Measurements from ENCODE around the gene GSE1.

DNA sequence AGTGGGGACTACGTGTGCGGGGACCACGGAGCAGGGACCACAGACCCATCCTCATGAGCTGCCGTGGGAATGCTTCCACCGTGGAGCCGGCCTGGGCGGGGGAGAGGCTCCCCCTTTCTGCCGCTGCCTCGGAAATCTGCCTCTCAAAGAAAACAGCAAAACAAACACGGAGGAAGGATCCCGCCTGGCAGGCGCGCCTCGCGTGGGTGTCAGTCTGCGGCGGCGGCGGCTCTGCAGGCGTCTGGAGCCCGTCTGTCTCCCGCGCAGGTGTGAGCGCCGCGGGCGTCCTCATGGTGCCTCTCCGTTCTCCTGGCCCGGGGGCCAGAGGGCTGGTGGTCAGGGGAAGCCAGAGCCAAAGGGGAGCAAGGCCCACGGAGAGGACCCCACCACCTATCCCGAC is 27.5 kb downstream of the GSE1 start:
- TF ChIP-seq, protein P1, sequence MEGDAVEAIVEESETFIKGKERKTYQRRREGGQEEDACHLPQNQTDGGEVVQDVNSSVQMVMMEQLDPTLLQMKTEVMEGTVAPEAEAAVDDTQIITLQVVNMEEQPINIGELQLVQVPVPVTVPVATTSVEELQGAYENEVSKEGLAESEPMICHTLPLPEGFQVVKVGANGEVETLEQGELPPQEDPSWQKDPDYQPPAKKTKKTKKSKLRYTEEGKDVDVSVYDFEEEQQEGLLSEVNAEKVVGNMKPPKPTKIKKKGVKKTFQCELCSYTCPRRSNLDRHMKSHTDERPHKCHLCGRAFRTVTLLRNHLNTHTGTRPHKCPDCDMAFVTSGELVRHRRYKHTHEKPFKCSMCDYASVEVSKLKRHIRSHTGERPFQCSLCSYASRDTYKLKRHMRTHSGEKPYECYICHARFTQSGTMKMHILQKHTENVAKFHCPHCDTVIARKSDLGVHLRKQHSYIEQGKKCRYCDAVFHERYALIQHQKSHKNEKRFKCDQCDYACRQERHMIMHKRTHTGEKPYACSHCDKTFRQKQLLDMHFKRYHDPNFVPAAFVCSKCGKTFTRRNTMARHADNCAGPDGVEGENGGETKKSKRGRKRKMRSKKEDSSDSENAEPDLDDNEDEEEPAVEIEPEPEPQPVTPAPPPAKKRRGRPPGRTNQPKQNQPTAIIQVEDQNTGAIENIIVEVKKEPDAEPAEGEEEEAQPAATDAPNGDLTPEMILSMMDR (conservative IDR thresholded peaks at IDR 0.05; ENCODE audit: low read depth, low read length) = no peak
- no peak for TF ChIP-seq EZH2 (IDR thresholded peaks at IDR 0.05; ENCODE audit: low read length, unreplicated experiment)

All from PC-3 (cell line).